HEK293T (cell line): Measurements from ENCODE around the gene THRB.

Experiments
- CTCF ChIA-PET: fragments of 350-600 bp; formaldehyde crosslinking; extraction: SDS; loops from one replicate; lab custom pipeline; 2021; ENCODE audit warnings: antibody characterized with exemption, inconsistent platforms; lab: Yijun Ruan, JAX
- POLR2A ChIA-PET: fragments of 350-600 bp; formaldehyde crosslinking; extraction: SDS; loops from one replicate; lab custom pipeline; 2020; ENCODE audit warnings: antibody characterized with exemption, inconsistent platforms; lab: Yijun Ruan, JAX
- DNase-seq: peaks from one replicate; pipeline ENCODE4 v3.0.0; 2012; ENCODE audit warnings: mixed read lengths; ENCODE audit errors: extremely low spot score
- ARNT ChIP-seq: fragments of 450-650 bp; IDR thresholded peaks from 2 replicates; pipeline ENCODE4 v1.6.1; 2017; ENCODE audit warnings: mild to moderate bottlenecking
- BHLHE40 ChIP-seq: fragments of 450-650 bp; IDR thresholded peaks from 2 replicates; pipeline ENCODE4 v1.6.1; 2016; ENCODE audit warnings: mild to moderate bottlenecking, moderate library complexity, borderline replicate concordance
- CTBP1 ChIP-seq: fragments of 450-650 bp; IDR thresholded peaks from 2 replicates; pipeline ENCODE4 v1.6.1; 2016; ENCODE audit warnings: borderline replicate concordance
- ELF4 ChIP-seq: fragments of 450-650 bp; IDR thresholded peaks from 2 replicates; pipeline ENCODE4 v1.6.1; 2017; ENCODE audit warnings: antibody characterized with exemption
- FOXA1 ChIP-seq: fragments of 450-650 bp; IDR thresholded peaks from 2 replicates; pipeline ENCODE4 v1.6.1; 2016; ENCODE audit warnings: mild to moderate bottlenecking
- FOXK2 ChIP-seq: fragments of 450-650 bp; IDR thresholded peaks from 2 replicates; pipeline ENCODE4 v1.6.1; 2016; ENCODE audit warnings: mild to moderate bottlenecking
- FOXM1 ChIP-seq: fragments of 450-650 bp; IDR thresholded peaks from 2 replicates; pipeline ENCODE4 v1.6.1; 2017; ENCODE audit warnings: mild to moderate bottlenecking, borderline replicate concordance
- HDGF ChIP-seq: fragments of 450-650 bp; IDR thresholded peaks from 2 replicates; pipeline ENCODE4 v1.6.1; 2017; ENCODE audit warnings: antibody characterized with exemption, borderline replicate concordance
- L3MBTL2 ChIP-seq: fragments of 450-650 bp; conservative IDR thresholded peaks from 2 replicates; pipeline ENCODE4 v1.6.1; 2016; ENCODE audit warnings: mild to moderate bottlenecking
- LEF1 ChIP-seq: fragments of 450-650 bp; IDR thresholded peaks from 2 replicates; pipeline ENCODE4 v1.6.1; 2017; ENCODE audit warnings: mild to moderate bottlenecking, borderline replicate concordance
- NFRKB ChIP-seq: fragments of 450-650 bp; IDR thresholded peaks from 2 replicates; pipeline ENCODE4 v1.6.1; 2016; ENCODE audit warnings: mild to moderate bottlenecking, moderate library complexity
- SP1 ChIP-seq: fragments of 450-650 bp; IDR thresholded peaks from 2 replicates; pipeline ENCODE4 v1.6.1; 2017
- SUZ12 ChIP-seq: fragments of 450-650 bp; IDR thresholded peaks from 2 replicates; pipeline ENCODE4 v1.6.1; 2016; ENCODE audit warnings: mild to moderate bottlenecking
- TARDBP ChIP-seq: fragments of 450-650 bp; IDR thresholded peaks from 2 replicates; pipeline ENCODE4 v1.6.1; 2016
- ZNF384 ChIP-seq: fragments of 450-650 bp; IDR thresholded peaks from 2 replicates; pipeline ENCODE4 v1.6.1; 2016
- TF ChIP-seq, protein P1 (sequence below): fragments of 450-650 bp; IDR thresholded peaks from 2 replicates; pipeline ENCODE4 v1.6.1; 2016

Gene THRB

DNA sequence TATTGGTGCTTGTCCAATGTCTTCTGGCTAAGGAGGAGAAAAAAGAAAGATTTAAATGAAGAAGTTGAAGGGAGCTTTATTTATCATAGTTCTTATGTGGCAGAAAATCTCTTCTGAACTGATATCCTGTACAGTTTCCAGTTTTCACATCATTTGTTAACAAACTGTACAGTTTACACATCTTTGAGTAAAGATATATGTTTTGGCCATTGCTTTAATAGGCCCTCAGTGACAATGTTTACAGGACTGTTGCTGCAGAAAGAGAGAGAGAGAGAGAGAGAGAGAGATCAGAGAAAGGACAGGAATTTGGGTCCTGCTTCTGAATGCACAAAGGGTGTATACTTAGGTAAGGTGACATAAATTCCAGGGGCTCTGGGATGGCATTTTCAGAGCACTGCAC, 361.2 kb downstream of the THRB start:
- TF ChIP-seq FOXK2 (no peak), L3MBTL2 (no peak), NFRKB (no peak), FOXA1 (no peak), LEF1 (no peak), ARNT (no peak), HDGF (no peak), ZNF384 (no peak), TARDBP (no peak), BHLHE40 (no peak), CTBP1 (no peak), ELF4 (no peak)
- TF ChIP-seq, protein P1, sequence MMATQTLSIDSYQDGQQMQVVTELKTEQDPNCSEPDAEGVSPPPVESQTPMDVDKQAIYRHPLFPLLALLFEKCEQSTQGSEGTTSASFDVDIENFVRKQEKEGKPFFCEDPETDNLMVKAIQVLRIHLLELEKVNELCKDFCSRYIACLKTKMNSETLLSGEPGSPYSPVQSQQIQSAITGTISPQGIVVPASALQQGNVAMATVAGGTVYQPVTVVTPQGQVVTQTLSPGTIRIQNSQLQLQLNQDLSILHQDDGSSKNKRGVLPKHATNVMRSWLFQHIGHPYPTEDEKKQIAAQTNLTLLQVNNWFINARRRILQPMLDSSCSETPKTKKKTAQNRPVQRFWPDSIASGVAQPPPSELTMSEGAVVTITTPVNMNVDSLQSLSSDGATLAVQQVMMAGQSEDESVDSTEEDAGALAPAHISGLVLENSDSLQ = no peak
- ChIA-PET POLR2A (no interaction called here), CTCF (no interaction called here)
- no peak for DNase-seq

DNA sequence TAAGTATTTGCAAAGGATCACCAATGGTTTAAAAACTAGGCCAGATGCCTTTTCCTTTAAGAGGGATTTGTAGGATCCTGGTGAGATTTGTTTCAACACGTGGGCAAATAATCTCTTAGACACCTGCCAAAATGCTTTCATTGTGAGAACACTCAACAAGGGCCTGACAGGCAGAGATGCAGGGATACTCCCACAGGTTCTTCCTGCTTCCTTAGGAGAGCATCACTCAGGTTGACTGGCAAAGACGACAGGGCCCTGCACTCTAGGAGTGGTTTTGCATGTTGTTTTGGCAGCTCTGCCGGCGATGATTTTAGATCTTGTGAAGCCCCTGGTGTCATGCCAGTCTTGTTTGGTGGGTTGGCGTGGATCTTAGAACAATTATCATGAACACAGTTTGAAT, 365.1 kb downstream of the THRB start:
- POLR2A ChIA-PET = no interaction called here
- CTCF ChIA-PET = no interaction called here
- no peak for TF ChIP-seq NFRKB
- DNase-seq = no peak

DNA sequence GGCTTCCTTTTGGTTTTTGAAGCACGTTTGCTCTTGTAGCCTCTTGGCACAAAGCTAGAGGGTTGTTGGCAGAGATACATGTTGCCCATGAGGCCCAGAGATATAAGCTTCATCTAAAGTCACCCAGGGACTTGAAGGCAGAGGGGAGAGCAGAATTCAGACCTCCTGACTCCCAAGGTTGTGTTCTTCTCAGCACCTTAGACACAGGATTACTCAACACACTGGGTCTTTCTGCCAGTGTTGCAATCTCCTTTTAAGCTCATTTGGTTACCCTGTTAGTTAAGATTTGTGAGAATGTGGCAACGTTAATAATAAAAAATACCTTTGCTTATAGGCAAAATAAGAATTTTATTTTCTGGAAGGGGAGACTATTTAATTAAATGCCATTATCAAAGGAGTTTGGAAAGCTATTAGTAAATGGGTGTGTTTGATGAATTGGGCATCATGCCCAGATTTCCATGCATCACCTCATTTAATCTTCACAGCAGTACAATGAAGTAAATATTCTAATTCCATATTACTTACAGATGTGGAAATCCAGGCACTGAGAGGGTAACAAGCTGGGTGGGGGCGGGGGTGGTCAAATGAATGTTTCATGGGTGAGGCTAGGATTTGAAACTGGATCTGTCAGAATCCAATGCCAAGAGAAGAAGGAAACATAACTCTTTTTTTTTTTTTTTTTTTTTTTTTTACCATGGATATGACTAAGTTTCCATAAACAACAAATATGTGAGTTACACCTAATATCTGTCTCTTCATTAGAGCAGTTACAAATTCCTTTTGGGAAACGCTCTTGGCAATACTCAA, 366.2 kb downstream of the THRB start:
- TF ChIP-seq SUZ12 (no peak), HDGF (no peak), FOXK2 (no peak), CTBP1 (no peak), TARDBP (no peak), NFRKB (no peak), ZNF384 (no peak), FOXA1 (no peak), ELF4 (no peak), FOXM1 (no peak)
- TF ChIP-seq, protein P1 = no peak
- ChIA-PET POLR2A (no interaction called here), CTCF (interaction anchor here (0.6 kb wide), 1 partner anchor 214 kb away, joined by 4 read pairs; no protein-coding TSS in a partner anchor)
- no peak for DNase-seq

DNA sequence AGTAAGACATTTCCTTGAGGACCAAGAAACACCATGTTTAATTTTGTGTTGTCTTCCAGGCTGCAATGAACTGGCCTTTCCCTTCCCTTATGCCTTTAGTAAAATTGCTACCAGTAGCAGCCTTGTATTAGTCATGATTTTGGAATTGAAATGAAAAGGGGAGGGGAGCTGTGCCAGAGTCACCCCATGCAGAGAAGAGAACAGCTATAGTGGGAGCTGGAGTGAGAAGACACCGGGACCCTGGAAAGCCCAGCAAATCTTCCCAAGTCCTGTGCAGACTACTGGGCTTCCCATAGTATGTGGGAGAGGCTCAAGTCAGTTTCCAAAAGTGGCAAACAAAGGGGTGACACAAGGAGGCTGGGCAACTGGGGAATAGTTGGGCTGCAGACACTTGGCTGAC, 371.1 kb downstream of the THRB start:
- POLR2A ChIA-PET = no interaction called here
- TF ChIP-seq CTBP1 (no peak), SP1 (no peak), SUZ12 (no peak), ARNT (no peak), NFRKB (no peak), TARDBP (no peak), ZNF384 (no peak), FOXA1 (no peak), L3MBTL2 (no peak), ELF4 (no peak), HDGF (no peak), FOXK2 (no peak), BHLHE40 (no peak), FOXM1 (no peak)
- TF ChIP-seq, protein P1 = no peak
- CTCF ChIA-PET = no interaction called here
- DNase-seq = no peak

DNA sequence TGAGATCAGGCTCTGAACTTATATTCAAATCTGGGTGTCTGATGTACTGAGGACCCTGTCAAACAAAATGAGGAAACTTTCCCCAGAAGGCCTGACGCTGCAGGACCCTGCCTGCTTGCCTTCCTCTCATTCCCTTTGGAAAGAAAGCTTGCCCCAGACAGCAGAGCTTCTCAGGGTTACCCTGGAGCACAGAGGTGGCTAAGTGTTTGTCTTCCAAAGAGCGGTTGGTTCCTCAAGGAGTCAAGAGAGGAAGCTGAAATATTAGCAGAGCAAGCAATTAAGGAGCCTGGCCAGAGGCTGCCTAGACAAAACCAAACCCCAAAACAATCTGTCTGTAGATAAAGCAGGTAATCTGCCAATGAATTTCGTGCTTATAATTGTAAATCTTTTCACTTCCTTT, 374.2 kb downstream of the THRB start:
- DNase-seq = no peak
- POLR2A ChIA-PET = no interaction called here
- CTCF ChIA-PET = no interaction called here
- TF ChIP-seq TARDBP = no peak
- no peak for TF ChIP-seq HDGF
- no peak for TF ChIP-seq CTBP1
- TF ChIP-seq, protein P1 = no peak
- no peak for TF ChIP-seq FOXK2
- TF ChIP-seq SUZ12 = no peak
- no peak for TF ChIP-seq SP1
- TF ChIP-seq ARNT = no peak
- no peak for TF ChIP-seq ZNF384
- TF ChIP-seq L3MBTL2 = no peak
- no peak for TF ChIP-seq FOXM1
- TF ChIP-seq FOXA1 = no peak

DNA sequence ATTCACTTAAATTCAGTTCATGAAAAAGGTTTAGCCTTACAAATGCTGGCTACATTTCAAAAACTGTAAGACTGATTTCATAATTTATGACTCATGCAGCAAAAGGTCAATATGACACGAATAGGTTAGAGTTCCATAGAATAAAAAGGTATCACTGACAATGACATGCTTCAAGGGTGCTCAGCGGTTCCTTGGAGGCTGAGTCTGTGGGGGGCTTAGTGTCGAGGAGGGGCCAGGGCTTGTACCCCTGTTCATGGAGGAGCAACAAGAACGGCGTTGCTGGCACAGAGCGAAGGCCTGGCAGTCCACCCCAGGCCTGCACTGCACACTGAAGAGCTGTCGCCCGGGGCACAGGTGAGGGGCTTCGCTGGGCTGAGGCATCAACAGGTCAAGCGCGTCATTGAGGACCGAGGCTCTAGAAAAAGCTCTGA, 375.3 kb downstream of the THRB start:
- ChIA-PET CTCF (no interaction called here), POLR2A (no interaction called here)
- TF ChIP-seq NFRKB (no peak), L3MBTL2 (no peak), CTBP1 (no peak), LEF1 (no peak), FOXM1 (no peak), BHLHE40 (no peak), HDGF (no peak), ZNF384 (no peak), SUZ12 (no peak), SP1 (no peak)
- TF ChIP-seq, protein P1 = no peak
- DNase-seq = no peak
